HG02798 (cell line): Measurements from ENCODE around the gene OPCML.

Experiments used
- ATAC-seq: cut with Tn5 transposase; IDR thresholded peaks from one replicate; pipeline ENCODE4 v1.9.1; 2021; ENCODE audit warnings: mild to moderate bottlenecking; ENCODE audit not compliant: unreplicated experiment, poor library complexity

The OPCML gene

GRCh38 chr11:133541720-133542095, 9.4 kb upstream of the OPCML start:
- no peak for ATAC-seq

DNA sequence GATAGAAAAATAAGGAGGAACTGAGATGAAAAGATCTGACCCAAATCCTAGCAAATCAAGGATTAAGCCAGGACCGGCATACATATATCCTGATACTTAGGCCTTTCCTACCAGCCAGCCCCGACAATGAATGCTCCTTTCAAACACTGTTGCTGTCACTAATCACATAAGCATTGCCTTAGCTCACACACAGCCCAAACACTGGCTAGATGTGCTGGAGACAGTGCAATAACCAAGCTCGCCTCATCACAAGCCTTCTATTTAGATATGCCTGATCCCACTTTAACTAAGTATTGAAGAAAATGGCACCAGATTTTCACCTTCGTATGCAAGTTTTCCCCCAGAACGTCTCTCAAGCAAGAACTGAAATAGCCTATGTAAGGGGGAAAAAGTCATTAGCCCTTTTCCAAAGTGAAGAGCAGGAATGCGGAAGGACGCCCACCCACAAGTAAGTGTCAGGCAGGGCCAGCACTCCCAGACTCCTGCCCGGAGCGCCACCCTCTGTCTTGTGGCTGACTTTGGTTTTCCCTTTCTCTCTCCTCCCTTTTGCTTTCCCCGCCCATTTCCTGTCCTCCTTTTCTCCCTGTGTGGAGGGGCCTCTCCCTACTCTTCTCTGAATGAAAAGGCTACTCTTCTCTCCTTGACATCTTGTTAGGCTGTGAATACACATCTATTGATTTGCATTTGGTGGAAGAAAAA, 8.9 kb upstream of the OPCML start:
- ATAC-seq, result no peak

DNA sequence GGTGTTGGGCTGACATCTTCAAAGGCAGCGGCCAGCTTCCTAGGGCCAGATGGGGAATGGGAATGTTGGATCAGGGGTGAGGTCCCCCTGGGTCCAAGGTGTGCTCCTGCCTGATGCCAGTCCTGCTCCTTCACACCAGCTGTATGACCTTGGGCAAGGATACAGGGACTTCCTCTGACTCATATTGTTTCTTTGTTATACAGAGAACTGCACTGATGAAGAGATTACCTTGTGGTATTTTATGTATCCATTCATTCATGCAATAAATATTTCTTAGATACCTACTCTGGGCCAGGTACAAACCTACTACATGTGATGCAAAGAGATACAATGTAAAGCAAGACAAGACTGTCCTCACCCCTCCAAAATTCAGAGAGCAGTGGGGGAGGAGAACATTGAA, 3.9 kb upstream of the OPCML start:
- no peak for ATAC-seq

- no peak for ATAC-seq
These were observed 904 bp upstream of the OPCML start for GRCh38 chr11:133533205-133533604.

- no peak for ATAC-seq
These were observed 843 bp downstream of the OPCML start for GRCh38 chr11:133531458-133531857.

- ATAC-seq, result no peak
These were observed 1.8 kb downstream of the OPCML start for GRCh38 chr11:133530501-133530835.

DNA sequence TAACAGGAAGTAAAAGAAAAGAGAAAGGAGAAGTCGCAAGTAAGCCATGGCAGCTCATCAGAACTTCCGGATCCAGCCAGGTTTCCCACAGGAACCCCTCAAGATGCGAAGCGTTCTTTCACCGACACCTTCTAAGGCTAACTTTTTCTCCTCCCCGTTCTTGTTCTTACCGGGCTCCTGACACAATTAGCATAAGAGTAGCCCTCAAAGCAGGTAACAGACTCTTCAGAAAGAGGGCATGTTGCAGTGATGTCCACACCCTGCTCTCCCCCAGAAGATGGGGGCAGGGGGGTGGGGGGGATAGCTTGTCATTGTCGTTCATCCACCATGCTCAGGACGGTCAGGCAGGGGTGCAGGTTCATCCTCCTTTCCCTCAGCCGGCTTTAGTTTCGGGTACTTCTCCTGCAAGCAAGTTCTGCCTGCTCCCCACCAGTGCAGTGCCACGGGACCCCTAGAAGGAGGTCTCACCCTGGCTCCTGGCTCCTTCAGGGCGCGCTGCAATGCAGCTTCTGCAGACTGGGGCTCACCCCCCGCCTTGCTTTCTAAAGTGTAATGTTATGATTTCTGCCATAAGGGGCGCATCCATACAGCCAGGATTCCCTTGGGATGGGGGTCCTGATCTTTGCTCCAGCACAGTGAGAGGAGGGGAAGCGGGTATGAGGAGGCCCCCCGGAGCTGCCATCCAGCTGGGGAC, 2.3 kb downstream of the OPCML start:
- no peak for ATAC-seq

GRCh38 chr11:133526790-133527189, 5.5 kb downstream of the OPCML start:
- ATAC-seq, result no peak

DNA sequence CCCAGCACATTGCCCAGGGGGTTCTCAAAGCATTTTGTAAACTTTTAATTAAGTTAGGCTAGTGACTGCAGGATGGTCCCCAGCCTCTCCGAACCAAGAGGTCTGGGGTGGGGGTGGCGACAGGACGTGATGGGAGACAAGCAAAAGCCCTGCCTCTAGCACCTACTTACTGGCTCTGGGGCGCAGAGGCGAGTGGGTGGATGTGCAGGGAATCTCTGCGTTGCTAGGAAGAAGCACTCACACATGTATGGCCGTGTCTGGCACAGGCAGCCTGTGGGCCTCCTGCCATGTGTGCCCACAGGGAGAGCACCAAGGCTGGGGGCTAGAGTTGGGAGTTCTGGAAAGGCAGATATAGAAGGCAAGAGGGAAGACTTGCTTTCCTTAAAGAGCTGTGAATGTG, 6.3 kb downstream of the OPCML start:
- no peak for ATAC-seq

DNA sequence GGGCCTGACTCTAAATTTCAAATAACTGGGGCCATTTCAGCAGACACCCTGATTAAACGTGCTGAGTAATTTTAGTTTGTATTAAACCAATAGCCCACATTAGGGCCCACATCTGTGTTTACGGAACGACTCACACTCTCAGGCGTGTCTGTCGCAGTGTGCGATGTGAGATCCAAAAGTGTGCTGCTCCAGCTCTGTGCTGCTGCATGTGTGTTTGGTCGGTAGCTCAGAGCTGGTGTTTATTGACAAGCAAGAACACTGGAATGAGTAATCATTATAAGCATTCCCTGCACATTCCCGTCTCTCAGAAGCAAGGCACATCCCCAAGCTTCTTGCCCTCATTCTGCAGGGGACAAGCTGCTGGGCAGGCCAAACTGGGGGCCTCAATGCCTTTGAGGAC, 7.8 kb downstream of the OPCML start:
- ATAC-seq, result no peak

- ATAC-seq, result no peak
These were observed 10.0 kb downstream of the OPCML start for GRCh38 chr11:133522344-133522743.

- ATAC-seq, result no peak
These were observed 10.8 kb downstream of the OPCML start for GRCh38 chr11:133521502-133521901.

DNA sequence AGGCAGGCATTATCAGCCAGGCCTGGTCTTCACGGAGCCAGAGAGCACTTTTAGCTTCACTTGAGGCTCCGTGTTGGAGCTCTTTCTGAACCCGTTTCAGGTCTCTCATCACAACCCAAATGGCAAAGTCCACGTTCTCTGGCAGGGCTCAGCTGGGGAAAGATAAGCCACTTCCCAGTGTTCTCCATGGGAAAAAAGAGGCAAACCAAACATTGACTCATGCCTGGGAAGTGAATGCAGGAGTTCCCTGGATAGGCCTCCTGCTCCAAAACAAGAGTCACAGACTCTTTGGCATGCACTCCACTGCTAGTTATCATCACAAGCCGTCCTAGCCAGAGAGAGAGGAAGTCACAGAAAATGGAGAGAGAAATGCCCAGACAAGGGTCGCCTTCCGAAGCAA, 11.6 kb downstream of the OPCML start:
- ATAC-seq, result no peak

DNA sequence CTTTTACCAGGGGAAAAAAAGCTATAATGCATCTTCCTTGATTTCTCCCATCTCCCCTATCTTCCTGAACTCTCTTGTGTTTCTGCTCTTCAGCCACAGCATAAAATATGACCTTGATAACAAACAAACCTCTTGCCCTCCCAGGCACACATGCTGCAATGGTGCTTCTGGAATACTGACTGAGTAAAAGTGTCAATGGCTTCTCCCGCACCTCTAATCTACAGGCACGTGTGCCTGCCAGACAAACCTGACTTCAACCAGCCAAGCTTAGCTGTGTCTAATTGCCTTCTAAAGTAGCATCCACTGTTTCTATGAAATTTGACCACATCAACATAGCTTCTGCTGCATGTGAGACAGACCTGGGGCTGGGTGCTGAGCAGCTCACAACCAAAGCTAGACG, 12.7 kb downstream of the OPCML start:
- no peak for ATAC-seq

GRCh38 chr11:133518702-133519264, 13.5 kb downstream of the OPCML start:
- no peak for ATAC-seq

GRCh38 chr11:133516845-133517244, 15.5 kb downstream of the OPCML start:
- no peak for ATAC-seq

DNA sequence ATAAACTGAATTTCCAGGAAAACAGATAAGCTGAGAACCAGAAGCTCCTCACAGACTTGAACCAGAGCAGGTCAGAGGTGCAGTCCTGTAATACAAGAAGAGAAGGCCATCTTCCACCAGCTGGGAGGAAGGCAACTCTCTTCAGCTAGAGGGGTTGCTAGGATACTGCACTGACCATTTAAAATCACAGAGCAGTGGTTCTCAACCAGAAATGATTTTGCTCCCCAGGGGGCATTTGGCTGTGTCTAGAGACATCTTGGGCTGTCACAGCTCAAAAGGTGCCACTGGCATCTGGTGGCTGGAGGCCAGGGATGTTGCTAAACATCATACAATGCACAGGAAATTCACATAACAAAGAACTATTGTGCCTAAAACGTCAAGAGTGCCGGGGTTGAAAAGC, 17.2 kb downstream of the OPCML start:
- no peak for ATAC-seq

DNA sequence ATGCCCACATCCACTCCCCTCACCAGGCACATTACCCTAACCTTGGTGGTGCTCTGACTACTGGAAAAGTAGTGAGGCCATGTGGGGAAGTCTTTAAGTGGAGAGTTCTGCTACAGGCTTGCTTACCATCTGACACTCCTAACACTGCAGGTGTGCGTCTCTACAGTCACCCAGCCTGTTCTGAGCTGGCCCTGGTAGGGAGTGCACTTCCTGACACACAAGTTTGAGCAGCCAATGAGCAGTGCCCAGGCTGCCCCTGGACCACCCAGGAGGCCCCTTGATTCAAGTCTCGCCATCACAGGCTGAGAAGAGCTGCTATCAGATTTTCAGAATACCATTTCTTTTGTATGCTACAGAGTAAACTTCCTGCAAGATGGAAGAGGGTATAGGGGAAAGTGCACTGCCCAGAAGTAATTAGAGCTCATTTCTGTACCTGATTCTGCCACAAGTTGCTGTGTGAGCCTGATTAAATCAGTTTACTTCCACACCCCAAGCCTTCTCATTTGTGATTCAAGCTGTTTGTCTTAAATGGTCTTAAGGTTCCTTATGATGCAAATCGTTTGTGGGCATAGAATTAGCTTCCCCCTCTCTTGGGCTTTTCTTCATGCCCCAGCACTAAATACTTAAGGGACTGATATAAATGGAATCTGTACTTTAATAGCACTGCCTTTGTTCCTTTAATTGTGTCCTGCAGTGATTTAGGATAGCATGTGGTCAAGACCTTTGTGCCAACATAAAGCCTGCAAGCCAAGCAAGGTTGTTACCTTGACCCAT, 22.2 kb downstream of the OPCML start:
- ATAC-seq, result no peak

GRCh38 chr11:133508468-133508867, 23.8 kb downstream of the OPCML start:
- ATAC-seq, result no peak

DNA sequence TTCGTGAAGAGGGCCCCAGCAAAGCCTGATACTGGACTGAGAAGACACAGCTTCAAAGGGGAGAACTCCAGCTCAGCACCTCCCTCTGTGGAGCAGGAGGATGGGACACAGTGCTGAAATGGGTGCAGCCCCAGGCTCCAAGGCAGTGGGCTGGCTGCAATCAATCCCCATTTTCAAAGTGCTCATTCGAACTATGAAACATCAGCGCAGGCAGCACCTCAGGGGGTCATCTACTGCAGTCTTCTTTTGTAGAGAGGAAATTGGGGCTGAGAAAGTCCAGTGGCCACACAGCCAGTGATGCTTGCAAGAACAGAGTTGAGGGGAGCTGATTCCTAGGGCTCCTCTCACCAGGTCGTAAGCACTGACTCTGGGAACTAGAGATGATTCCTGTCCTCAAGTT, 25.1 kb downstream of the OPCML start:
- no peak for ATAC-seq

- ATAC-seq, result no peak
These were observed 25.7 kb downstream of the OPCML start for GRCh38 chr11:133506551-133507094.
